ENCODE data around the gene NEK9.

The NEK9 gene

DNA sequence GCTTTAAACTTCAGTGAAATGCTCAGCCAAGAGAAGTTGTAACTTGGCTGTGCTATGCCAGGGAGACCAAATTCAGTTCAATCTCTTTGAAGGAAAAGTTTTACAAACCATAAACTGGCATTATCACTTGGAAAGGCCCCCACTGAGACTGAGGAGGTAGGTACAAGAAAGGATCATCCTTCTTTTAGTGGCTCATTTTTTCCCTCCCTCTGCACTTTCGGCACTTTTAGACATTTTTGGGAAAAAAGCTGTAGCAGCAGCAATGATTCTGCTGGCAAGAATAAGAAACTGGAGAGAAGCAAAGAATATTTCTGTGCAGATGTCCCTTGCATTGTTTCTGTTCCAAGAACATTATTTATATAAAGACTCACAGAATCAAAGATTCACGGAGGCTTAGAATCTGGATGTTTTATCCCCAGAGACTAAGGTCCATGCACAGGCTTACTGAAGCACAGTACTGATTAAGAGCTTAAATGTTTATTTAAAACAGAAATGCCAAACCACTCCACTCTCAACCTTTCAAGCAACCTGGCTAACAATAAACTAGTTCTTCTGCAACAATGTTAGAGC, 45.1 kb downstream of the NEK9 start:
- H3K4me3 ChIP-seq (ENCODE audit: insufficient read depth, low read length, poor library complexity, severe bottlenecking): no peak overlapping the region
- peaks cover 3% of the 10 kb centered on the region; the same call in 1 of the 2 replicates for H3K36me3 ChIP-seq (ENCODE audit: low read length)
- no peak overlapping the region for H3K27ac ChIP-seq (ENCODE audit: low read depth, low read length)
- H4K20me1 ChIP-seq (ENCODE audit: low read depth, low read length): no peaks in the 10 kb centered on the region
- H3K9ac ChIP-seq (ENCODE audit: low read length): no peak overlapping the region
- H3K4me2 ChIP-seq (ENCODE audit: low read depth, low read length, poor library complexity, severe bottlenecking): no peak overlapping the region
- no peaks in the 10 kb centered on the region for H3K27me3 ChIP-seq (ENCODE audit: low read length)
- TF ChIP-seq EZH2phosphoT487 (conservative IDR thresholded peaks at IDR 0.05; ENCODE audit: low read length): no peak
- TF ChIP-seq, protein P1, sequence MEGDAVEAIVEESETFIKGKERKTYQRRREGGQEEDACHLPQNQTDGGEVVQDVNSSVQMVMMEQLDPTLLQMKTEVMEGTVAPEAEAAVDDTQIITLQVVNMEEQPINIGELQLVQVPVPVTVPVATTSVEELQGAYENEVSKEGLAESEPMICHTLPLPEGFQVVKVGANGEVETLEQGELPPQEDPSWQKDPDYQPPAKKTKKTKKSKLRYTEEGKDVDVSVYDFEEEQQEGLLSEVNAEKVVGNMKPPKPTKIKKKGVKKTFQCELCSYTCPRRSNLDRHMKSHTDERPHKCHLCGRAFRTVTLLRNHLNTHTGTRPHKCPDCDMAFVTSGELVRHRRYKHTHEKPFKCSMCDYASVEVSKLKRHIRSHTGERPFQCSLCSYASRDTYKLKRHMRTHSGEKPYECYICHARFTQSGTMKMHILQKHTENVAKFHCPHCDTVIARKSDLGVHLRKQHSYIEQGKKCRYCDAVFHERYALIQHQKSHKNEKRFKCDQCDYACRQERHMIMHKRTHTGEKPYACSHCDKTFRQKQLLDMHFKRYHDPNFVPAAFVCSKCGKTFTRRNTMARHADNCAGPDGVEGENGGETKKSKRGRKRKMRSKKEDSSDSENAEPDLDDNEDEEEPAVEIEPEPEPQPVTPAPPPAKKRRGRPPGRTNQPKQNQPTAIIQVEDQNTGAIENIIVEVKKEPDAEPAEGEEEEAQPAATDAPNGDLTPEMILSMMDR (IDR thresholded peaks at IDR 0.05; ENCODE audit: insufficient read depth, low read length, poor library complexity, severe bottlenecking): no peak
- no peaks in the 10 kb centered on the region for H3F3A ChIP-seq (ENCODE audit: insufficient read depth)
- H3K79me2 ChIP-seq (ENCODE audit: insufficient read depth, low read length): no peaks in the 10 kb centered on the region
- H2AFZ ChIP-seq (ENCODE audit: low read depth, low read length, severe bottlenecking): no peak overlapping the region
- no peaks in the 10 kb centered on the region for H3K9me3 ChIP-seq (ENCODE audit: insufficient read depth, low read length)
- no peaks in the 10 kb centered on the region for H3K9me2 ChIP-seq (replicated peaks; ENCODE audit: insufficient read depth, low read length)

DNA sequence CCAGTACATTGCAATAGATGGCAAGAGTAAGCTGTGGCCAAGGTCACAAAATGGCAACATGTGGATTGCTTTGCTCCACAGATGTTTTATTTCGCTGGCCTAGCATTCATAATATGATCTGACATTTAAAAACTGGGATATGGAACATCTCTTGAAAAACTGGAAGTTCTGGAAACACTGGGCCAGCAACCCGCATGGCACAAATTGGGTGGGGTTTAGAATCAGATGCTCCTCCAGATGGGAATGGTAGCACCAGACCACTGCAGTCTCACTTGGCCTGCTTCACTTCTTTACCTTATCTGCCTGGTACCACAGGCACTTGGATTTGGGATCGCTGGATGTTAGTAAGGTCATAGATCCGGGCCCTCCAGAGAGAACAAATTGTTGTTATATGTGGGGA, 47.3 kb downstream of the NEK9 start:
- TF ChIP-seq EZH2phosphoT487 (conservative IDR thresholded peaks at IDR 0.05; ENCODE audit: low read length): no peak
- TF ChIP-seq, protein P1 (IDR thresholded peaks at IDR 0.05; ENCODE audit: insufficient read depth, low read length, poor library complexity, severe bottlenecking): no peak
- H3K27ac ChIP-seq (ENCODE audit: low read depth, low read length): no peak overlapping the region
- H3K4me3 ChIP-seq (ENCODE audit: insufficient read depth, low read length, poor library complexity, severe bottlenecking): no peak overlapping the region
- H3K4me2 ChIP-seq (ENCODE audit: low read depth, low read length, poor library complexity, severe bottlenecking): no peak overlapping the region
- no peaks in the 10 kb centered on the region for H3K36me3 ChIP-seq (ENCODE audit: low read length)
- no peaks in the 10 kb centered on the region for H3F3A ChIP-seq (ENCODE audit: insufficient read depth)
- H3K9me2 ChIP-seq (replicated peaks; ENCODE audit: insufficient read depth, low read length): no peaks in the 10 kb centered on the region
- no peaks in the 10 kb centered on the region for H3K9me3 ChIP-seq (ENCODE audit: insufficient read depth, low read length)
- no peaks in the 10 kb centered on the region for H4K20me1 ChIP-seq (ENCODE audit: low read depth, low read length)
- H3K79me2 ChIP-seq (ENCODE audit: insufficient read depth, low read length): no peaks in the 10 kb centered on the region
- no peak overlapping the region for H2AFZ ChIP-seq (ENCODE audit: low read depth, low read length, severe bottlenecking)
- H3K9ac ChIP-seq (ENCODE audit: low read length): no peak overlapping the region
- no peaks in the 10 kb centered on the region for H3K27me3 ChIP-seq (ENCODE audit: low read length)

DNA sequence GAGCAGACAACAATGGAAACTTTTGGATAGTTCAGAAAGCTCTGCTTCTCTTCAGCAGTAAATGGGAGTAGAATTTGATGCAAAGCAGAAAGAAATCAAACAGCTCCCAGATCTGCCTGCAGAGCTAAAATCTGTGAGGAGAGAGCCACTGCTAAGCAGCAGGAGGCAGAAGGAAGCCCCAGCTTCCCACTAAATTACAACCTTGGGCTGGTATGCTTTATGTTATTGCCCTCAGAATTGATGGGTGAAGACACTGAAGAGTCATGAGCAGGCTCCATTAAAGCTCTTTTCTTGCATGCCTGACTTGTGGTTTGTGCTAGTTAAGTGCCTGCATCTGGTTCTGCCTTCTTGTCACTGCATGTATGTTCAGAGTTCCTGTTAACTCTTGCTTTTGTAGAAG, 49.1 kb downstream of the NEK9 start:
- TF ChIP-seq, protein P1 (IDR thresholded peaks at IDR 0.05; ENCODE audit: insufficient read depth, low read length, poor library complexity, severe bottlenecking): no peak
- no peak for TF ChIP-seq EZH2phosphoT487 (conservative IDR thresholded peaks at IDR 0.05; ENCODE audit: low read length)
- no peaks in the 10 kb centered on the region for H3K27me3 ChIP-seq (ENCODE audit: low read length)
- H3F3A ChIP-seq (ENCODE audit: insufficient read depth): no peaks in the 10 kb centered on the region
- no peak overlapping the region for H3K4me2 ChIP-seq (ENCODE audit: low read depth, low read length, poor library complexity, severe bottlenecking)
- no peaks in the 10 kb centered on the region for H4K20me1 ChIP-seq (ENCODE audit: low read depth, low read length)
- H3K79me2 ChIP-seq (ENCODE audit: insufficient read depth, low read length): no peaks in the 10 kb centered on the region
- no peak overlapping the region for H3K9ac ChIP-seq (ENCODE audit: low read length)
- H3K36me3 ChIP-seq (ENCODE audit: low read length): no peaks in the 10 kb centered on the region
- H2AFZ ChIP-seq (ENCODE audit: low read depth, low read length, severe bottlenecking): no peak overlapping the region
- no peak overlapping the region for H3K27ac ChIP-seq (ENCODE audit: low read depth, low read length)
- H3K9me2 ChIP-seq (replicated peaks; ENCODE audit: insufficient read depth, low read length): no peaks in the 10 kb centered on the region
- no peak overlapping the region for H3K4me3 ChIP-seq (ENCODE audit: insufficient read depth, low read length, poor library complexity, severe bottlenecking)
- no peaks in the 10 kb centered on the region for H3K9me3 ChIP-seq (ENCODE audit: insufficient read depth, low read length)

Measured in SU-DHL-6 (cell line).